HG02981 (cell line): ENCODE data around the gene PTPRZ1.

Experiments
- ATAC-seq: cut with Tn5 transposase; IDR thresholded peaks from one replicate; pipeline ENCODE4 v1.9.1; 2021; ENCODE audit warnings: mild to moderate bottlenecking, moderate library complexity; ENCODE audit not compliant: unreplicated experiment

PTPRZ1 gene

GRCh38 chr7:121890833-121891232 is 17.9 kb downstream of the PTPRZ1 start:
- ATAC-seq: no peak

- ATAC-seq: no peak
Observed at GRCh38 chr7:121891731-121892130, 18.8 kb downstream of the PTPRZ1 start.

GRCh38 chr7:121901026-121901425 is 28.1 kb downstream of the PTPRZ1 start:
- ATAC-seq: no peak

- no peak for ATAC-seq
Observed at GRCh38 chr7:121904120-121904519, 31.2 kb downstream of the PTPRZ1 start.

- no peak for ATAC-seq
Observed at GRCh38 chr7:121908042-121908441, 35.1 kb downstream of the PTPRZ1 start.

- no peak for ATAC-seq
Observed at GRCh38 chr7:121909716-121910345, 36.9 kb downstream of the PTPRZ1 start.

GRCh38 chr7:121913947-121914675 is 41.1 kb downstream of the PTPRZ1 start:
- no peak for ATAC-seq

GRCh38 chr7:121914676-121915279 is 41.8 kb downstream of the PTPRZ1 start:
- no peak for ATAC-seq

GRCh38 chr7:121916211-121916610 is 43.2 kb downstream of the PTPRZ1 start:
- no peak for ATAC-seq

- no peak for ATAC-seq
Observed at GRCh38 chr7:121919986-121920385, 47.0 kb downstream of the PTPRZ1 start.

GRCh38 chr7:121924269-121925186 is 51.6 kb downstream of the PTPRZ1 start:
- no peak for ATAC-seq

GRCh38 chr7:121931149-121931902 is 58.4 kb downstream of the PTPRZ1 start:
- ATAC-seq: no peak

- ATAC-seq: no peak
Observed at GRCh38 chr7:121932768-121933167, 59.8 kb downstream of the PTPRZ1 start.

GRCh38 chr7:121936951-121937623 is 64.1 kb downstream of the PTPRZ1 start:
- ATAC-seq: no peak

GRCh38 chr7:121938429-121938996 is 65.6 kb downstream of the PTPRZ1 start:
- no peak for ATAC-seq

- no peak for ATAC-seq
Observed at GRCh38 chr7:121940918-121941317, 68.0 kb downstream of the PTPRZ1 start.

- no peak for ATAC-seq
Observed at GRCh38 chr7:121941830-121942229, 68.9 kb downstream of the PTPRZ1 start.

GRCh38 chr7:121945066-121945465 is 72.1 kb downstream of the PTPRZ1 start:
- ATAC-seq: no peak

GRCh38 chr7:121945480-121946236 is 72.7 kb downstream of the PTPRZ1 start:
- ATAC-seq: no peak
